Measurements from ENCODE around the gene TMEM131.

Gene TMEM131

GRCh38 chr2:97952357-97952756, 43.4 kb downstream of the TMEM131 start:
- DNase-seq = no peak

- DNase-seq = no peak
Observed at GRCh38 chr2:97951155-97951680, 44.5 kb downstream of the TMEM131 start.

GRCh38 chr2:97950329-97951154, 45.2 kb downstream of the TMEM131 start:
- no peak for DNase-seq

GRCh38 chr2:97948926-97949325, 46.8 kb downstream of the TMEM131 start:
- no peak for DNase-seq

GRCh38 chr2:97945791-97946190, 50.0 kb downstream of the TMEM131 start:
- DNase-seq = no peak

- no peak for DNase-seq
Observed at GRCh38 chr2:97936881-97937280, 58.9 kb downstream of the TMEM131 start.

- peak; percentile 83 for DNase-seq
Observed at GRCh38 chr2:97936199-97936598, 59.5 kb downstream of the TMEM131 start.

- no peak for DNase-seq
Observed at GRCh38 chr2:97935719-97936161, 60.0 kb downstream of the TMEM131 start.

GRCh38 chr2:97932975-97933662, 62.6 kb downstream of the TMEM131 start:
- DNase-seq = no peak

- no peak for DNase-seq
Observed at GRCh38 chr2:97931858-97932225, 63.9 kb downstream of the TMEM131 start.

GRCh38 chr2:97931118-97931857, 64.5 kb downstream of the TMEM131 start:
- no peak for DNase-seq

GRCh38 chr2:97928591-97928990, 67.2 kb downstream of the TMEM131 start:
- no peak for DNase-seq

- no peak for DNase-seq
Observed at GRCh38 chr2:97926946-97927345, 68.8 kb downstream of the TMEM131 start.

GRCh38 chr2:97924194-97924593, 71.6 kb downstream of the TMEM131 start:
- no peak for DNase-seq

- DNase-seq = no peak
Observed at GRCh38 chr2:97919858-97920257, 75.9 kb downstream of the TMEM131 start.

GRCh38 chr2:97918818-97919217, 76.9 kb downstream of the TMEM131 start:
- DNase-seq = no peak

- DNase-seq = peak; percentile 21
Observed at GRCh38 chr2:97917668-97918067, 78.1 kb downstream of the TMEM131 start.

- no peak for DNase-seq
Observed at GRCh38 chr2:97914691-97915213, 81.0 kb downstream of the TMEM131 start.

GRCh38 chr2:97913846-97914245, 81.9 kb downstream of the TMEM131 start:
- DNase-seq = no peak

- no peak for DNase-seq
Observed at GRCh38 chr2:97911922-97912575, 83.7 kb downstream of the TMEM131 start.

GRCh38 chr2:97911206-97911921, 84.4 kb downstream of the TMEM131 start:
- DNase-seq = no peak

All from NCI-H2029 (cell line).